UCSD-AML1 (cell line): ENCODE data around the gene VPS51.

Experiments
- DNase-seq: peaks from one replicate; lab custom pipeline; 2025; ENCODE audit not compliant: unreplicated experiment; lab: John Stamatoyannopoulos, UW

The VPS51 gene

GRCh38 chr11:65071907-65072630 is 23.9 kb upstream of the VPS51 start:
- DNase-seq, result no peak

GRCh38 chr11:65072631-65072966 is 23.4 kb upstream of the VPS51 start:
- no peak for DNase-seq

GRCh38 chr11:65077451-65077850 is 18.6 kb upstream of the VPS51 start:
- no peak for DNase-seq

GRCh38 chr11:65078151-65078550 is 17.9 kb upstream of the VPS51 start:
- DNase-seq, result peak; percentile 68

- DNase-seq, result no peak
Observed at GRCh38 chr11:65078786-65079342, 17.1 kb upstream of the VPS51 start.

GRCh38 chr11:65083134-65083833 is 12.7 kb upstream of the VPS51 start:
- DNase-seq, result no peak

GRCh38 chr11:65083834-65084597 is 12.0 kb upstream of the VPS51 start, which contains the start of the genes CDCA5 and ZFPL1:
TSS of gene CDCA5 (minus strand) at chr11:65084040. CDS start at chr11:65083978, 62 bp downstream.
TSS of gene ZFPL1 (plus strand) at chr11:65084222. CDS start at chr11:65084699, 477 bp downstream.
- peak; percentile 95 for DNase-seq

- no peak for DNase-seq
Observed at GRCh38 chr11:65084598-65085375, 11.2 kb upstream of the VPS51 start.

- no peak for DNase-seq
Observed at GRCh38 chr11:65085446-65085845, 10.6 kb upstream of the VPS51 start.

GRCh38 chr11:65086809-65087208 is 9.2 kb upstream of the VPS51 start:
- no peak for DNase-seq

- no peak for DNase-seq
Observed at GRCh38 chr11:65087216-65087615, 8.8 kb upstream of the VPS51 start.

- no peak for DNase-seq
Observed at GRCh38 chr11:65087827-65088226, 8.2 kb upstream of the VPS51 start.

- no peak for DNase-seq
Observed at GRCh38 chr11:65089621-65090020, 6.4 kb upstream of the VPS51 start.

- no peak for DNase-seq
Observed at GRCh38 chr11:65090628-65091027, 5.4 kb upstream of the VPS51 start.

GRCh38 chr11:65095427-65095826 is 587 bp upstream of the VPS51 start:
- no peak for DNase-seq

- no peak for DNase-seq
Observed at GRCh38 chr11:65096926-65097325, 912 bp downstream of the VPS51 start.

GRCh38 chr11:65100674-65101350 is 4.8 kb downstream of the VPS51 start:
- no peak for DNase-seq

- no peak for DNase-seq
Observed at GRCh38 chr11:65102142-65103095, 6.4 kb downstream of the VPS51 start.

GRCh38 chr11:65103476-65103875 is 7.5 kb downstream of the VPS51 start:
- no peak for DNase-seq
